ENCODE measurements around the gene OR14J1. TPM values are rescaled to one million over a fixed set of nuclear protein-coding genes. Genes with fewer than 3 reads are reported as not detected.

OR14J1 gene
- total and polyA plus RNA-seq, 4 donors, result not detected

- TF ChIP-seq TAF1 (conservative IDR thresholded peaks at IDR 0.05), result no peak
- no peak for TF ChIP-seq HNF4G (IDR thresholded peaks at IDR 0.05)
- TF ChIP-seq FOXA2 (IDR thresholded peaks at IDR 0.05), result no peak
- no peak for TF ChIP-seq EGR1 (IDR thresholded peaks at IDR 0.05; ENCODE audit: low read depth in 2 of 2)
- TF ChIP-seq, protein P1, sequence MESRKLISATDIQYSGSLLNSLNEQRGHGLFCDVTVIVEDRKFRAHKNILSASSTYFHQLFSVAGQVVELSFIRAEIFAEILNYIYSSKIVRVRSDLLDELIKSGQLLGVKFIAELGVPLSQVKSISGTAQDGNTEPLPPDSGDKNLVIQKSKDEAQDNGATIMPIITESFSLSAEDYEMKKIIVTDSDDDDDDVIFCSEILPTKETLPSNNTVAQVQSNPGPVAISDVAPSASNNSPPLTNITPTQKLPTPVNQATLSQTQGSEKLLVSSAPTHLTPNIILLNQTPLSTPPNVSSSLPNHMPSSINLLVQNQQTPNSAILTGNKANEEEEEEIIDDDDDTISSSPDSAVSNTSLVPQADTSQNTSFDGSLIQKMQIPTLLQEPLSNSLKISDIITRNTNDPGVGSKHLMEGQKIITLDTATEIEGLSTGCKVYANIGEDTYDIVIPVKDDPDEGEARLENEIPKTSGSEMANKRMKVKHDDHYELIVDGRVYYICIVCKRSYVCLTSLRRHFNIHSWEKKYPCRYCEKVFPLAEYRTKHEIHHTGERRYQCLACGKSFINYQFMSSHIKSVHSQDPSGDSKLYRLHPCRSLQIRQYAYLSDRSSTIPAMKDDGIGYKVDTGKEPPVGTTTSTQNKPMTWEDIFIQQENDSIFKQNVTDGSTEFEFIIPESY (IDR thresholded peaks at IDR 0.05), result no peak
- no peak for TF ChIP-seq RAD21 (IDR thresholded peaks at IDR 0.05)
- TF ChIP-seq RXRA (IDR thresholded peaks at IDR 0.05), result no peak
- no peak for TF ChIP-seq FOXA1 (IDR thresholded peaks at IDR 0.05)
- TF ChIP-seq SP1 (IDR thresholded peaks at IDR 0.05), result no peak
- Histone ChIP-seq H3K9ac (ENCODE audit: low read depth in 1 of 2, low read length in 2 of 2) (no peak overlapping the region), H3K4me1 (ENCODE audit: control insufficient read depth in 4 of 4, insufficient read depth in 4 of 4, low read length in 3 of 4) (no peaks in the 10 kb centered on the region), H3K27ac (ENCODE audit: low read depth in 1 of 2, low read length in 2 of 2) (no peak overlapping the region), H3K27me3 (ENCODE audit: control insufficient read depth in 4 of 4, insufficient read depth in 4 of 4, low read length in 3 of 4) (no peaks in the 10 kb centered on the region), H3K36me3 (ENCODE audit: control insufficient read depth in 4 of 4, insufficient read depth in 3 of 4, low read depth in 1 of 4, low read length in 3 of 4) (no peaks in the 10 kb centered on the region), H3K9me3 (ENCODE audit: control insufficient read depth in 4 of 4, low read length in 3 of 4) (no peaks in the 10 kb centered on the region), H3K4me3 (ENCODE audit: low read depth in 1 of 3, low read length in 3 of 3) (no peak overlapping the region)
- WGBS, result 65% methylated on average over 2 of the region's 2 CpGs
- no peak for DNase-seq (ENCODE audit: low spot score)
These were observed 41.8 kb upstream of the OR14J1 start for GRCh38 chr6:29259721-29260120.

- no peaks in the 10 kb centered on the region for H3K9me3 ChIP-seq (ENCODE audit: control insufficient read depth in 4 of 4, low read length in 3 of 4)
- no peak for DNase-seq (ENCODE audit: low spot score)
- H3K4me3 ChIP-seq (ENCODE audit: low read depth in 1 of 3, low read length in 3 of 3), result no peak overlapping the region
- TF ChIP-seq, protein P1 (IDR thresholded peaks at IDR 0.05), result no peak
- TF ChIP-seq TAF1 (conservative IDR thresholded peaks at IDR 0.05), result no peak
- H3K27ac ChIP-seq (ENCODE audit: low read depth in 1 of 2, low read length in 2 of 2), result no peak overlapping the region
- H3K9ac ChIP-seq (ENCODE audit: low read depth in 1 of 2, low read length in 2 of 2), result no peak overlapping the region
- H3K27me3 ChIP-seq (ENCODE audit: control insufficient read depth in 4 of 4, insufficient read depth in 4 of 4, low read length in 3 of 4), result no peaks in the 10 kb centered on the region
- WGBS, result 65% methylated on average over 3 of the region's 3 CpGs
- no peaks in the 10 kb centered on the region for H3K36me3 ChIP-seq (ENCODE audit: control insufficient read depth in 4 of 4, insufficient read depth in 3 of 4, low read depth in 1 of 4, low read length in 3 of 4)
- no peaks in the 10 kb centered on the region for H3K4me1 ChIP-seq (ENCODE audit: control insufficient read depth in 4 of 4, insufficient read depth in 4 of 4, low read length in 3 of 4)
These were observed 38.5 kb upstream of the OR14J1 start for GRCh38 chr6:29263001-29263400.

DNA sequence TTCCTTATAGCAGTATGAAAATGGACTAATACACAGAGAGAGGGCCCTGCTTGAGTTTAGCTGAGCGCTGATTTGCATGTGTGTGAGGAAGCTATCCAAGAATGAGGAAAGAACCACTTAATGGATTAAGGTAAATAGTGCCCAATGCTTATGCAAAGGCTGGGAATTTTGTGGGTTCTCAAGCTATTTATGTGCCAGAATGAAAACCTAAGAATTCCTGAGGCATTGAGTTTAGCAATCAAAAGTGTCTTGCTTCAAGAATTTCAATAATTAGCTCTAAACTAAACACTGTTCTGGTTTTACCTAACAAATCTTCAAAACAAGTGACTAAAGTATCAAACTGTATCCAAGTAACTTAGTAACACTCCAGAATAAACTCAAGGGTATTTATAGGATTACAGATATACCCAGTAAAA is 7.0 kb upstream of the OR14J1 start:
- DNase-seq (ENCODE audit: low spot score), result no peak
- H3K4me1 ChIP-seq (ENCODE audit: control insufficient read depth in 4 of 4, insufficient read depth in 4 of 4, low read length in 3 of 4), result no peaks in the 10 kb centered on the region
- no peaks in the 10 kb centered on the region for H3K36me3 ChIP-seq (ENCODE audit: control insufficient read depth in 4 of 4, insufficient read depth in 3 of 4, low read depth in 1 of 4, low read length in 3 of 4)
- H3K4me3 ChIP-seq (ENCODE audit: low read depth in 1 of 3, low read length in 3 of 3), result no peak overlapping the region
- H3K27me3 ChIP-seq (ENCODE audit: control insufficient read depth in 4 of 4, insufficient read depth in 4 of 4, low read length in 3 of 4), result peaks cover 0 to 3% (median 0%) of the 10 kb centered on the region in 4 donors
- H3K9me3 ChIP-seq (ENCODE audit: control insufficient read depth in 4 of 4, low read length in 3 of 4), result no peaks in the 10 kb centered on the region
- no peak overlapping the region for H3K9ac ChIP-seq (ENCODE audit: low read depth in 1 of 2, low read length in 2 of 2)
- H3K27ac ChIP-seq (ENCODE audit: low read depth in 1 of 2, low read length in 2 of 2), result no peak overlapping the region
- WGBS, result 96% methylated on average over 1 of the region's 1 CpG
- TF ChIP-seq JUND (IDR thresholded peaks at IDR 0.05) (no peak), CTCF (IDR thresholded peaks at IDR 0.05; ENCODE audit: low read depth, low read length, missing input control) (no peak), GABPA (IDR thresholded peaks at IDR 0.05 in 1 of 2, conservative IDR thresholded peaks at IDR 0.05 in 1 of 2) (no peak), EGR1 (IDR thresholded peaks at IDR 0.05; ENCODE audit: low read depth in 2 of 2) (no peak), FOXA1 (IDR thresholded peaks at IDR 0.05) (no peak), HNF4A (conservative IDR thresholded peaks at IDR 0.05) (no peak), YY1 (IDR thresholded peaks at IDR 0.05) (no peak), NR2F2 (IDR thresholded peaks at IDR 0.05) (no peak), FOXA2 (IDR thresholded peaks at IDR 0.05) (no peak), RXRA (IDR thresholded peaks at IDR 0.05) (no peak), MAX (IDR thresholded peaks at IDR 0.05) (no peak), SP1 (IDR thresholded peaks at IDR 0.05) (no peak), RAD21 (IDR thresholded peaks at IDR 0.05) (no peak), TAF1 (conservative IDR thresholded peaks at IDR 0.05) (no peak), HNF4G (IDR thresholded peaks at IDR 0.05) (no peak)
- TF ChIP-seq, protein P2, sequence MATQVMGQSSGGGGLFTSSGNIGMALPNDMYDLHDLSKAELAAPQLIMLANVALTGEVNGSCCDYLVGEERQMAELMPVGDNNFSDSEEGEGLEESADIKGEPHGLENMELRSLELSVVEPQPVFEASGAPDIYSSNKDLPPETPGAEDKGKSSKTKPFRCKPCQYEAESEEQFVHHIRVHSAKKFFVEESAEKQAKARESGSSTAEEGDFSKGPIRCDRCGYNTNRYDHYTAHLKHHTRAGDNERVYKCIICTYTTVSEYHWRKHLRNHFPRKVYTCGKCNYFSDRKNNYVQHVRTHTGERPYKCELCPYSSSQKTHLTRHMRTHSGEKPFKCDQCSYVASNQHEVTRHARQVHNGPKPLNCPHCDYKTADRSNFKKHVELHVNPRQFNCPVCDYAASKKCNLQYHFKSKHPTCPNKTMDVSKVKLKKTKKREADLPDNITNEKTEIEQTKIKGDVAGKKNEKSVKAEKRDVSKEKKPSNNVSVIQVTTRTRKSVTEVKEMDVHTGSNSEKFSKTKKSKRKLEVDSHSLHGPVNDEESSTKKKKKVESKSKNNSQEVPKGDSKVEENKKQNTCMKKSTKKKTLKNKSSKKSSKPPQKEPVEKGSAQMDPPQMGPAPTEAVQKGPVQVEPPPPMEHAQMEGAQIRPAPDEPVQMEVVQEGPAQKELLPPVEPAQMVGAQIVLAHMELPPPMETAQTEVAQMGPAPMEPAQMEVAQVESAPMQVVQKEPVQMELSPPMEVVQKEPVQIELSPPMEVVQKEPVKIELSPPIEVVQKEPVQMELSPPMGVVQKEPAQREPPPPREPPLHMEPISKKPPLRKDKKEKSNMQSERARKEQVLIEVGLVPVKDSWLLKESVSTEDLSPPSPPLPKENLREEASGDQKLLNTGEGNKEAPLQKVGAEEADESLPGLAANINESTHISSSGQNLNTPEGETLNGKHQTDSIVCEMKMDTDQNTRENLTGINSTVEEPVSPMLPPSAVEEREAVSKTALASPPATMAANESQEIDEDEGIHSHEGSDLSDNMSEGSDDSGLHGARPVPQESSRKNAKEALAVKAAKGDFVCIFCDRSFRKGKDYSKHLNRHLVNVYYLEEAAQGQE (IDR thresholded peaks at IDR 0.05), result no peak
- TF ChIP-seq, protein P3, sequence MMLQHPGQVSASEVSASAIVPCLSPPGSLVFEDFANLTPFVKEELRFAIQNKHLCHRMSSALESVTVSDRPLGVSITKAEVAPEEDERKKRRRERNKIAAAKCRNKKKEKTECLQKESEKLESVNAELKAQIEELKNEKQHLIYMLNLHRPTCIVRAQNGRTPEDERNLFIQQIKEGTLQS (IDR thresholded peaks at IDR 0.05), result no peak
